Measurements from ENCODE around the gene LIPF. TPM values are rescaled to one million over a fixed set of nuclear protein-coding genes. Genes with fewer than 3 reads are reported as not detected.

LIPF gene
- total and polyA plus RNA-seq, 2 experiments from 2014 or later = not detected

DNA sequence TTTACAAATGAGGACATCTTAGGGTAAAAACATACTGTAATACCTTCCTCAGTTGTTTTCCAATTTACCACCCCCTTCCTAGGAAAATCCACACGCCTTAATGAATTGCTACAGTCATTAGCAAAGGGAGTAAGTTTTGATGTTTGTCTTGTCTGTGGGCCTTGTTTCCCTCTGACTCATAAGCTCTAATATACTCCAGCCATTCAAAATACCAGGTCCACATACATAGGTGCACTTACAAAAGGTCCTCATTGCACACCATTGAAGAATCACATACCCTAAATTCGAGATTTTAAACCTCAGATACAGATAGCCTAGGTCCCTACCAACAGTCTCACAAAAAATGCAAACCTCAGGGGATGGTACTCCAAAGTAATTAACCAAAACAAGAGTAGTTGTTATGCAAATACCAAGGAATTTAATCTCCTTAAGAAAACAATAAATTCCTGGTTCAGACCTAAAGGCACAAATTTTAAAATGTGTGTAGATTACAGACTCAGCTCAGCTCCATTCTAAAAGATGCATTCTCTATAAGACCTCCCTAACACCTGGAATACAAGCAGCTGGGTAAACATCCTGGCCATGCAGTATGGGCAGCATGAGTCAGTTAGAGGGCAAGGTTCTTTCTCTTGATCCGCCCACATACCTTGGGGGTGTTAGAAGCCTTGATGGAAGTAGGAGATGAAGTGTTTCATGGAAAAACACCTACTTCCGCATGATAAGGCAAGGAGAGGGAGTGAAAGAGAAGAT is 38.8 kb downstream of the LIPF start (continued):
- TF ChIP-seq ZNF462 (CRISPR knock-in tag; IDR thresholded peaks at IDR 0.05) = peak; percentile 65

DNA sequence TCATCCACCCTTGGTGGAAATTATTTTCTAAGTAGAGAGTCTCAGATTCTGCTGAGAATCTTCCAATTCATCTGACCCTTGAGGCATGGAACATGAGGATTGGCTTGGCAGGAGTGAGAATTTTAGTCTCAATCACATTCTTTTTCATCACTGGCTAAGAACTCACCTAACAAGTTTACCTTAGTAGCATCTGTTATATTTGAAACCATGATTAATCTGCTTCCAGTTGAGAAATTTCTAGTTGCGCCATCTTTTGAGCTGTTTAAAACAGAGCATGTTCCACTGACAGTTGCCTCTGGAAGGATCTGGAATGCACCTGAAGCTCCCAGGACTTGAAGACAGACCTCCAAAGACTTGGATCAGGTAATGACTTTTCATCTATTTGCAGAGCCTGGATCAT is 41.7 kb downstream of the LIPF start, which contains the start of gene LIPK:
TSS of gene LIPK (plus strand) at position 292 of the 400 bp plus-strand sequence. CDS start 18,295 bp downstream, outside the sequence.
- Histone ChIP-seq H3K4me3 (no peak within 1 kb of the TSS), H2AFZ (no peak within 1 kb of the TSS), H3K27me3 (ENCODE audit: insufficient read depth) (peaks cover 94% of the 10 kb centered on the region), H3K27ac (ENCODE audit: low read depth) (no peak within 1 kb of the TSS), H3K4me1 (ENCODE audit: insufficient read depth) (peaks cover 10% of the 10 kb centered on the region), H3K79me2 (replicated peaks; ENCODE audit: insufficient read depth) (no peaks in the 10 kb centered on the region), H3K9me2 (ENCODE audit: insufficient read depth) (no peaks in the 10 kb centered on the region), H3K36me3 (ENCODE audit: insufficient read depth) (no peaks in the 10 kb centered on the region), H3K4me2 (no peak within 1 kb of the TSS), H3F3A (replicated peaks; ENCODE audit: low read depth) (no peaks in the 10 kb centered on the region), H4K20me1 (replicated peaks; ENCODE audit: insufficient read depth) (peaks cover 8% of the 10 kb centered on the region)
- Mint-ChIP-seq H3K27me3 (ENCODE audit: insufficient read depth, low read depth, poor library complexity) (peaks cover 45% of the 10 kb centered on the region), H3K4me1 (peaks cover 38% of the 10 kb centered on the region), H3K27ac (no peak within 1 kb of the TSS), H3K9me3 (peaks cover 3% of the 10 kb centered on the region; the same call in 1 of the 3 replicates), H3K4me3 (no peak within 1 kb of the TSS), H3K36me3 (ENCODE audit: low read depth) (no peaks in the 10 kb centered on the region)
- DNase-seq (ENCODE audit: low spot score) = no peak
- no peak for ATAC-seq
- TF ChIP-seq, protein P1, sequence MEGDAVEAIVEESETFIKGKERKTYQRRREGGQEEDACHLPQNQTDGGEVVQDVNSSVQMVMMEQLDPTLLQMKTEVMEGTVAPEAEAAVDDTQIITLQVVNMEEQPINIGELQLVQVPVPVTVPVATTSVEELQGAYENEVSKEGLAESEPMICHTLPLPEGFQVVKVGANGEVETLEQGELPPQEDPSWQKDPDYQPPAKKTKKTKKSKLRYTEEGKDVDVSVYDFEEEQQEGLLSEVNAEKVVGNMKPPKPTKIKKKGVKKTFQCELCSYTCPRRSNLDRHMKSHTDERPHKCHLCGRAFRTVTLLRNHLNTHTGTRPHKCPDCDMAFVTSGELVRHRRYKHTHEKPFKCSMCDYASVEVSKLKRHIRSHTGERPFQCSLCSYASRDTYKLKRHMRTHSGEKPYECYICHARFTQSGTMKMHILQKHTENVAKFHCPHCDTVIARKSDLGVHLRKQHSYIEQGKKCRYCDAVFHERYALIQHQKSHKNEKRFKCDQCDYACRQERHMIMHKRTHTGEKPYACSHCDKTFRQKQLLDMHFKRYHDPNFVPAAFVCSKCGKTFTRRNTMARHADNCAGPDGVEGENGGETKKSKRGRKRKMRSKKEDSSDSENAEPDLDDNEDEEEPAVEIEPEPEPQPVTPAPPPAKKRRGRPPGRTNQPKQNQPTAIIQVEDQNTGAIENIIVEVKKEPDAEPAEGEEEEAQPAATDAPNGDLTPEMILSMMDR (conservative IDR thresholded peaks at IDR 0.05; ENCODE audit: low read depth in 2 of 2) = no peak
- TF ChIP-seq ZNF462 (CRISPR knock-in tag; IDR thresholded peaks at IDR 0.05) (no peak), NANOG (IDR thresholded peaks at IDR 0.05; ENCODE audit: borderline replicate concordance) (no peak), ZNF114 (CRISPR knock-in tag; IDR thresholded peaks at IDR 0.05) (no peak)
- TF ChIP-seq, protein P2, sequence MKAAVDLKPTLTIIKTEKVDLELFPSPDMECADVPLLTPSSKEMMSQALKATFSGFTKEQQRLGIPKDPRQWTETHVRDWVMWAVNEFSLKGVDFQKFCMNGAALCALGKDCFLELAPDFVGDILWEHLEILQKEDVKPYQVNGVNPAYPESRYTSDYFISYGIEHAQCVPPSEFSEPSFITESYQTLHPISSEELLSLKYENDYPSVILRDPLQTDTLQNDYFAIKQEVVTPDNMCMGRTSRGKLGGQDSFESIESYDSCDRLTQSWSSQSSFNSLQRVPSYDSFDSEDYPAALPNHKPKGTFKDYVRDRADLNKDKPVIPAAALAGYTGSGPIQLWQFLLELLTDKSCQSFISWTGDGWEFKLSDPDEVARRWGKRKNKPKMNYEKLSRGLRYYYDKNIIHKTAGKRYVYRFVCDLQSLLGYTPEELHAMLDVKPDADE (IDR thresholded peaks at IDR 0.05) = no peak
